PC-9 (cell line): ENCODE results near the gene ZWILCH.

Experiments used
- EZH2 ChIP-seq: fragments of 200-600 bp; sonication (generic); IDR thresholded peaks from 2 replicates; pipeline ENCODE4 v1.8.0; 2017; ENCODE audit warnings: antibody characterized with exemption, low read depth
- TF ChIP-seq, protein P1 (sequence below): fragments of 200-600 bp; sonication (generic); conservative IDR thresholded peaks from 2 replicates; pipeline ENCODE4 v1.6.1; 2017; ENCODE audit warnings: mixed run types, antibody characterized with exemption, mild to moderate bottlenecking, moderate library complexity

DNA sequence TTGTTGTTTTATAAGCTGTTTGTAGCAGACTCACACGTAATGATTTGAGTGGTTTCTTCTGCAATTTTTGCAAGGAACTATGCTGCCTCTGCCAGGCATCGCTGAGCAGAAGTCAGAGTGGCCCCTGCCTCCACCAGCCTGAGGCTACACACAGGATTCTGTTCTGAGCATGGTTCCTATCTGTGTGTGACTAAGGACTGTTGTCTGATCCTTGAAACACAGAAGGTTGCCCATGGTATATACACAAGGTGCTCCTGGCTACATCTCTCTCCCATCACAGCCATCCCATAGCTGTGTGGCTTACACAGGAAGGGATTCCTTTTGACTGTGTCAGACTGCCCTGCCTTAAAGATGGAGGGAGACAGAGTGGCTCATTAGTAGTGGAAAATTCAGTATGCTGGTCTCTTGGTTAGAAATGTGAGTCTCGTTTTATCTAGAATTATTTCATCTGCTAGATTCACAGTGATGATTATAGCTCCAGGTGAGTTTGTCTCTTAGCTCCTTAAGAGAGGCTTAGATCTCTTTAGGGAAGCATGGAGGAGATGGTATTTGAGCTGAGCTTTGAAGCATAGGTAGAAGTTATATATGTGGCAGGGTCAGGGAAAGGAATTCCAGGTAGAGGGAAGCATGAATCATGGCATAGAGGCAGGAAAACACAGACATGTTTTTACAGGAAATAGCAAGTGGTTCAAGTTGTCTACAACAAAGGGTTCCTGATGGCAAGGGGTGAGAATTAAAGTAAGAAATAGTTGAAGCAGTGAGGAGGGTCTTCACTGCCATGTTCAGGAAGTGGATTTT is 45.1 kb upstream of the ZWILCH start:
- no peak for TF ChIP-seq EZH2
- TF ChIP-seq, protein P1, sequence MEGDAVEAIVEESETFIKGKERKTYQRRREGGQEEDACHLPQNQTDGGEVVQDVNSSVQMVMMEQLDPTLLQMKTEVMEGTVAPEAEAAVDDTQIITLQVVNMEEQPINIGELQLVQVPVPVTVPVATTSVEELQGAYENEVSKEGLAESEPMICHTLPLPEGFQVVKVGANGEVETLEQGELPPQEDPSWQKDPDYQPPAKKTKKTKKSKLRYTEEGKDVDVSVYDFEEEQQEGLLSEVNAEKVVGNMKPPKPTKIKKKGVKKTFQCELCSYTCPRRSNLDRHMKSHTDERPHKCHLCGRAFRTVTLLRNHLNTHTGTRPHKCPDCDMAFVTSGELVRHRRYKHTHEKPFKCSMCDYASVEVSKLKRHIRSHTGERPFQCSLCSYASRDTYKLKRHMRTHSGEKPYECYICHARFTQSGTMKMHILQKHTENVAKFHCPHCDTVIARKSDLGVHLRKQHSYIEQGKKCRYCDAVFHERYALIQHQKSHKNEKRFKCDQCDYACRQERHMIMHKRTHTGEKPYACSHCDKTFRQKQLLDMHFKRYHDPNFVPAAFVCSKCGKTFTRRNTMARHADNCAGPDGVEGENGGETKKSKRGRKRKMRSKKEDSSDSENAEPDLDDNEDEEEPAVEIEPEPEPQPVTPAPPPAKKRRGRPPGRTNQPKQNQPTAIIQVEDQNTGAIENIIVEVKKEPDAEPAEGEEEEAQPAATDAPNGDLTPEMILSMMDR = no peak
